CD4-positive, alpha-beta T cell treated with Interleukin-6 at 100 ng/mL for 8 hours (primary cell): ENCODE data around the gene KCTD17.
"Not testable (repeated sequence)": the region's sequence is repeated elsewhere in the genome, so short reads cannot be mapped to it uniquely, and the experiment has no call there.

Experiments used
- DNase-seq: peaks from one replicate; pipeline ENCODE4 v3.0.0-alpha.2; 2020; ENCODE audit warnings: mixed read lengths, low spot score

The KCTD17 gene

GRCh38 chr22:37060801-37061610 is 9.5 kb downstream of the KCTD17 start:
- DNase-seq = no peak

- no peak for DNase-seq
Measured at GRCh38 chr22:37061611-37062375, 10.3 kb downstream of the KCTD17 start.

- no peak for DNase-seq
Measured at GRCh38 chr22:37062376-37062675, 10.8 kb downstream of the KCTD17 start.

- no peak for DNase-seq
Measured at GRCh38 chr22:37062702-37063381, 11.3 kb downstream of the KCTD17 start.

GRCh38 chr22:37063431-37064420 is 12.2 kb downstream of the KCTD17 start:
- DNase-seq = peak; percentile 7

GRCh38 chr22:37064553-37064952 is 13.0 kb downstream of the KCTD17 start:
- DNase-seq = no peak

- DNase-seq = no peak
Measured at GRCh38 chr22:37065180-37065579, 13.6 kb downstream of the KCTD17 start.

GRCh38 chr22:37065961-37066360 is 14.4 kb downstream of the KCTD17 start:
- no peak for DNase-seq

GRCh38 chr22:37067428-37067827 is 15.9 kb downstream of the KCTD17 start:
- no peak for DNase-seq

- DNase-seq = no peak
Measured at GRCh38 chr22:37068859-37069258, 17.3 kb downstream of the KCTD17 start.

GRCh38 chr22:37069319-37069718 is 17.8 kb downstream of the KCTD17 start:
- no peak for DNase-seq

- no peak for DNase-seq
Measured at GRCh38 chr22:37069719-37070118, 18.2 kb downstream of the KCTD17 start.

- DNase-seq = no peak
Measured at GRCh38 chr22:37070334-37070733, 18.8 kb downstream of the KCTD17 start.

GRCh38 chr22:37070744-37071143 is 19.2 kb downstream of the KCTD17 start:
- no peak for DNase-seq

GRCh38 chr22:37071850-37072592 is 20.5 kb downstream of the KCTD17 start:
- DNase-seq = not testable (repeated sequence)

GRCh38 chr22:37072673-37073072 is 21.1 kb downstream of the KCTD17 start:
- no peak for DNase-seq

GRCh38 chr22:37074537-37074936 is 23.0 kb downstream of the KCTD17 start:
- no peak for DNase-seq

GRCh38 chr22:37075046-37075445 is 23.5 kb downstream of the KCTD17 start:
- DNase-seq = no peak

GRCh38 chr22:37075822-37076433 is 24.4 kb downstream of the KCTD17 start:
- DNase-seq = no peak

- DNase-seq = peak; percentile 80
Measured at GRCh38 chr22:37077802-37078448, 26.4 kb downstream of the KCTD17 start.
